WTC11 (cell line): Measurements from ENCODE around the gene NR0B1.

Experiments
- CREB1 ChIP-seq: sonication (generic); formaldehyde crosslinking; IDR thresholded peaks from 2 replicates; pipeline ENCODE4 v1.8.0; 2023; ENCODE audit warnings: mild to moderate bottlenecking, missing genetic modification reagents
- ETV6 ChIP-seq: sonication (generic); formaldehyde crosslinking; IDR thresholded peaks from 2 replicates; pipeline ENCODE4 v1.8.1; 2022; ENCODE audit warnings: mild to moderate bottlenecking, missing genetic modification reagents
- GABPB1 ChIP-seq: sonication (generic); formaldehyde crosslinking; IDR thresholded peaks from 2 replicates; pipeline ENCODE4 v1.8.1; 2023; ENCODE audit warnings: mild to moderate bottlenecking, missing genetic modification reagents
- JUN ChIP-seq: sonication (generic); formaldehyde crosslinking; IDR thresholded peaks from 2 replicates; pipeline ENCODE4 v1.8.0; 2023; ENCODE audit warnings: mild to moderate bottlenecking, missing genetic modification reagents
- KAT7 ChIP-seq: sonication (generic); formaldehyde crosslinking; IDR thresholded peaks from 2 replicates; pipeline ENCODE4 v1.8.1; 2023; ENCODE audit warnings: missing genetic modification reagents, mild to moderate bottlenecking, borderline replicate concordance
- OVOL2 ChIP-seq: fragments of 250-450 bp; sonication (Bioruptor Pico); IDR thresholded peaks from 2 replicates; pipeline ENCODE4 v1.9.0; 2021; ENCODE audit warnings: mild to moderate bottlenecking, borderline replicate concordance
- ZNF219 ChIP-seq: sonication (generic); formaldehyde crosslinking; IDR thresholded peaks from 2 replicates; pipeline ENCODE4 v1.8.0; 2023; ENCODE audit warnings: missing genetic modification reagents, mild to moderate bottlenecking, borderline replicate concordance
- TF ChIP-seq, protein P1 (sequence below): fragments of 200-600 bp; IDR thresholded peaks from 2 replicates; pipeline ENCODE4 v1.8.0; 2022; ENCODE audit warnings: antibody characterized with exemption
- TF ChIP-seq, protein P2 (sequence below): sonication (generic); formaldehyde crosslinking; IDR thresholded peaks from 2 replicates; pipeline ENCODE4 v1.8.0; 2022; ENCODE audit warnings: mild to moderate bottlenecking, missing genetic modification reagents
- TF ChIP-seq, protein P3 (sequence below): fragments of 250-450 bp; sonication (Bioruptor Pico); IDR thresholded peaks from 2 replicates; pipeline ENCODE4 v1.9.0; 2021; ENCODE audit warnings: mild to moderate bottlenecking
- TF ChIP-seq, protein P4 (sequence below): sonication (generic); formaldehyde crosslinking; IDR thresholded peaks from 2 replicates; pipeline ENCODE4 v1.8.1; 2023; ENCODE audit warnings: mild to moderate bottlenecking, missing genetic modification reagents, moderate library complexity

DNA sequence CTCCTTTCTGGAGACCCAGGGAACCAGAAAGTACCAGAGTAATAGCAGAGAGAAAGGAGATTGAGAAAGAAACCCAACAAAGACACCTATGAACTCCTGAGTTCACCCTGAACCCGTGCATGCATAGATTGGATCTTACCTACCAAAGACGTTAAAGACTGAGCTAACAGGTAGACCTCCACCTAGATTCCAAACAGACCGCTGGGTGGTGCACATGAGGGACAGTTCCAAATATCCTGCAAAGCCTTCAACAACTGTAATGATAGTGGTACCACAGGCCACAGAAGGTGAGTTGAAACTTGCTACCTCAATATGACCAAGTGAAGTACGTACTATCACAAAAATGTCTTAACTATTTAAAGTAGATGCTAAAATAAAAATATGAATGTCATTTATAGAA, 34.0 kb upstream of the NR0B1 start:
- no peak for TF ChIP-seq ETV6 (CRISPR knock-in tag)
- TF ChIP-seq ZNF219 (CRISPR knock-in tag) = no peak
- TF ChIP-seq, protein P1, sequence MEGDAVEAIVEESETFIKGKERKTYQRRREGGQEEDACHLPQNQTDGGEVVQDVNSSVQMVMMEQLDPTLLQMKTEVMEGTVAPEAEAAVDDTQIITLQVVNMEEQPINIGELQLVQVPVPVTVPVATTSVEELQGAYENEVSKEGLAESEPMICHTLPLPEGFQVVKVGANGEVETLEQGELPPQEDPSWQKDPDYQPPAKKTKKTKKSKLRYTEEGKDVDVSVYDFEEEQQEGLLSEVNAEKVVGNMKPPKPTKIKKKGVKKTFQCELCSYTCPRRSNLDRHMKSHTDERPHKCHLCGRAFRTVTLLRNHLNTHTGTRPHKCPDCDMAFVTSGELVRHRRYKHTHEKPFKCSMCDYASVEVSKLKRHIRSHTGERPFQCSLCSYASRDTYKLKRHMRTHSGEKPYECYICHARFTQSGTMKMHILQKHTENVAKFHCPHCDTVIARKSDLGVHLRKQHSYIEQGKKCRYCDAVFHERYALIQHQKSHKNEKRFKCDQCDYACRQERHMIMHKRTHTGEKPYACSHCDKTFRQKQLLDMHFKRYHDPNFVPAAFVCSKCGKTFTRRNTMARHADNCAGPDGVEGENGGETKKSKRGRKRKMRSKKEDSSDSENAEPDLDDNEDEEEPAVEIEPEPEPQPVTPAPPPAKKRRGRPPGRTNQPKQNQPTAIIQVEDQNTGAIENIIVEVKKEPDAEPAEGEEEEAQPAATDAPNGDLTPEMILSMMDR = no peak
- no peak for TF ChIP-seq JUN
- TF ChIP-seq, protein P2, sequence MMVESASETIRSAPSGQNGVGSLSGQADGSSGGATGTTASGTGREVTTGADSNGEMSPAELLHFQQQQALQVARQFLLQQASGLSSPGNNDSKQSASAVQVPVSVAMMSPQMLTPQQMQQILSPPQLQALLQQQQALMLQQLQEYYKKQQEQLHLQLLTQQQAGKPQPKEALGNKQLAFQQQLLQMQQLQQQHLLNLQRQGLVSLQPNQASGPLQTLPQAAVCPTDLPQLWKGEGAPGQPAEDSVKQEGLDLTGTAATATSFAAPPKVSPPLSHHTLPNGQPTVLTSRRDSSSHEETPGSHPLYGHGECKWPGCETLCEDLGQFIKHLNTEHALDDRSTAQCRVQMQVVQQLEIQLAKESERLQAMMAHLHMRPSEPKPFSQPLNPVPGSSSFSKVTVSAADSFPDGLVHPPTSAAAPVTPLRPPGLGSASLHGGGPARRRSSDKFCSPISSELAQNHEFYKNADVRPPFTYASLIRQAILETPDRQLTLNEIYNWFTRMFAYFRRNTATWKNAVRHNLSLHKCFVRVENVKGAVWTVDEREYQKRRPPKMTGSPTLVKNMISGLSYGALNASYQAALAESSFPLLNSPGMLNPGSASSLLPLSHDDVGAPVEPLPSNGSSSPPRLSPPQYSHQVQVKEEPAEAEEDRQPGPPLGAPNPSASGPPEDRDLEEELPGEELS = no peak
- TF ChIP-seq GABPB1 = no peak
- no peak for TF ChIP-seq CREB1 (CRISPR knock-in tag)
- no peak for TF ChIP-seq OVOL2 (CRISPR knock-in tag)
- TF ChIP-seq, protein P3, sequence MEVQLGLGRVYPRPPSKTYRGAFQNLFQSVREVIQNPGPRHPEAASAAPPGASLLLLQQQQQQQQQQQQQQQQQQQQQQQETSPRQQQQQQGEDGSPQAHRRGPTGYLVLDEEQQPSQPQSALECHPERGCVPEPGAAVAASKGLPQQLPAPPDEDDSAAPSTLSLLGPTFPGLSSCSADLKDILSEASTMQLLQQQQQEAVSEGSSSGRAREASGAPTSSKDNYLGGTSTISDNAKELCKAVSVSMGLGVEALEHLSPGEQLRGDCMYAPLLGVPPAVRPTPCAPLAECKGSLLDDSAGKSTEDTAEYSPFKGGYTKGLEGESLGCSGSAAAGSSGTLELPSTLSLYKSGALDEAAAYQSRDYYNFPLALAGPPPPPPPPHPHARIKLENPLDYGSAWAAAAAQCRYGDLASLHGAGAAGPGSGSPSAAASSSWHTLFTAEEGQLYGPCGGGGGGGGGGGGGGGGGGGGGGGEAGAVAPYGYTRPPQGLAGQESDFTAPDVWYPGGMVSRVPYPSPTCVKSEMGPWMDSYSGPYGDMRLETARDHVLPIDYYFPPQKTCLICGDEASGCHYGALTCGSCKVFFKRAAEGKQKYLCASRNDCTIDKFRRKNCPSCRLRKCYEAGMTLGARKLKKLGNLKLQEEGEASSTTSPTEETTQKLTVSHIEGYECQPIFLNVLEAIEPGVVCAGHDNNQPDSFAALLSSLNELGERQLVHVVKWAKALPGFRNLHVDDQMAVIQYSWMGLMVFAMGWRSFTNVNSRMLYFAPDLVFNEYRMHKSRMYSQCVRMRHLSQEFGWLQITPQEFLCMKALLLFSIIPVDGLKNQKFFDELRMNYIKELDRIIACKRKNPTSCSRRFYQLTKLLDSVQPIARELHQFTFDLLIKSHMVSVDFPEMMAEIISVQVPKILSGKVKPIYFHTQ = no peak
- no peak for TF ChIP-seq KAT7 (CRISPR knock-in tag)
- TF ChIP-seq, protein P4, sequence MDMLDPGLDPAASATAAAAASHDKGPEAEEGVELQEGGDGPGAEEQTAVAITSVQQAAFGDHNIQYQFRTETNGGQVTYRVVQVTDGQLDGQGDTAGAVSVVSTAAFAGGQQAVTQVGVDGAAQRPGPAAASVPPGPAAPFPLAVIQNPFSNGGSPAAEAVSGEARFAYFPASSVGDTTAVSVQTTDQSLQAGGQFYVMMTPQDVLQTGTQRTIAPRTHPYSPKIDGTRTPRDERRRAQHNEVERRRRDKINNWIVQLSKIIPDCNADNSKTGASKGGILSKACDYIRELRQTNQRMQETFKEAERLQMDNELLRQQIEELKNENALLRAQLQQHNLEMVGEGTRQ = no peak
